K562 (cell line): Measurements from ENCODE around the gene TXN2. TPM values are rescaled to one million over a fixed set of nuclear protein-coding genes. Genes with fewer than 3 reads are reported as not detected.

ENCODE experiments used
- CEBPB ChIP-seq: fragments of 450-650 bp; IDR thresholded peaks from 2 replicates; pipeline ENCODE4 v1.6.1; 2016; ENCODE audit warnings: missing genetic modification characterization, missing compliant biosample characterization
- JUN ChIP-seq, 2 experiments: sonication (generic) in 1 of 2; formaldehyde crosslinking in 1 of 2; IDR thresholded peaks; 2 replicates each; pipeline versions ENCODE4 v1.6.1 to v1.8.0; 2012 to 2022; ENCODE audit warnings: borderline replicate concordance in 2 of 2, mild to moderate bottlenecking in 2 of 2, improper control_type of control experiment in 1 of 2, low read depth in 1 of 2, low read length in 1 of 2, missing genetic modification reagents in 1 of 2
- ZNF232 ChIP-seq: sonication (generic); formaldehyde crosslinking; IDR thresholded peaks from 2 replicates; pipeline ENCODE4 v1.8.0; 2022; ENCODE audit warnings: mild to moderate bottlenecking, missing genetic modification reagents
- polyA plus RNA-seq, 8 experiments: library from polyadenylated mRNA; depleted of rRNA in 4 of 8; stranded (reverse) in 5 of 8; unstranded in 3 of 8; fragments of >200 nt; fragmentation: Nextera tagmentation in 2 of 8; fragmentation: Illumina TruSeq in 1 of 8; extraction: Ambion mirVana in 2 of 8; extraction: Trizol in 1 of 8; gene quantifications; 2 replicates each; pipeline versions ENCODE4 v1.2.1 to v1.2.3, GENCODE V29; 2011 to 2014; ENCODE audit warnings: inconsistent platforms in 1 of 8, missing spikeins in 1 of 8
- total RNA-seq, 7 experiments: library from RNA; depleted of rRNA in 6 of 7; stranded (reverse); fragments of >200 nt in 6 of 7; fragmentation: Illumina TruSeq in 2 of 7; extraction: Trizol in 2 of 7; gene quantifications; 2 replicates each; pipeline versions ENCODE4 v1.2.1 to v1.2.3, GENCODE V29; 2011 to 2021; ENCODE audit warnings: low replicate concordance in 1 of 7
- TF ChIP-seq, protein P1 (sequence below): fragments of 450-650 bp; IDR thresholded peaks from 2 replicates; pipeline ENCODE4 v1.6.1; 2016; ENCODE audit warnings: mild to moderate bottlenecking, moderate library complexity
- TF ChIP-seq, protein P2 (sequence below): fragments of 450-650 bp; formaldehyde crosslinking; IDR thresholded peaks from 2 replicates; pipeline ENCODE4 v1.4.0; 2020; ENCODE audit warnings: mild to moderate bottlenecking, moderate library complexity
- TF ChIP-seq, protein P3 (sequence below): sonication (generic); formaldehyde crosslinking; IDR thresholded peaks from 2 replicates; pipeline ENCODE4 v1.8.1; 2023; ENCODE audit warnings: mild to moderate bottlenecking, missing genetic modification reagents, moderate library complexity
- TF ChIP-seq, protein P4 (sequence below): fragments of 450-650 bp; conservative IDR thresholded peaks from 2 replicates; pipeline ENCODE4 v1.6.1; 2016; ENCODE audit warnings: missing genetic modification characterization, low read depth, mild to moderate bottlenecking, control low read depth, missing compliant biosample characterization

The TXN2 gene
- total and polyA plus RNA-seq, 9 of the 15 experiments (the other 6 are each of a cell fraction or from before 2014, with no cell fraction given): 48.5 to 399 (median 118) TPM

DNA sequence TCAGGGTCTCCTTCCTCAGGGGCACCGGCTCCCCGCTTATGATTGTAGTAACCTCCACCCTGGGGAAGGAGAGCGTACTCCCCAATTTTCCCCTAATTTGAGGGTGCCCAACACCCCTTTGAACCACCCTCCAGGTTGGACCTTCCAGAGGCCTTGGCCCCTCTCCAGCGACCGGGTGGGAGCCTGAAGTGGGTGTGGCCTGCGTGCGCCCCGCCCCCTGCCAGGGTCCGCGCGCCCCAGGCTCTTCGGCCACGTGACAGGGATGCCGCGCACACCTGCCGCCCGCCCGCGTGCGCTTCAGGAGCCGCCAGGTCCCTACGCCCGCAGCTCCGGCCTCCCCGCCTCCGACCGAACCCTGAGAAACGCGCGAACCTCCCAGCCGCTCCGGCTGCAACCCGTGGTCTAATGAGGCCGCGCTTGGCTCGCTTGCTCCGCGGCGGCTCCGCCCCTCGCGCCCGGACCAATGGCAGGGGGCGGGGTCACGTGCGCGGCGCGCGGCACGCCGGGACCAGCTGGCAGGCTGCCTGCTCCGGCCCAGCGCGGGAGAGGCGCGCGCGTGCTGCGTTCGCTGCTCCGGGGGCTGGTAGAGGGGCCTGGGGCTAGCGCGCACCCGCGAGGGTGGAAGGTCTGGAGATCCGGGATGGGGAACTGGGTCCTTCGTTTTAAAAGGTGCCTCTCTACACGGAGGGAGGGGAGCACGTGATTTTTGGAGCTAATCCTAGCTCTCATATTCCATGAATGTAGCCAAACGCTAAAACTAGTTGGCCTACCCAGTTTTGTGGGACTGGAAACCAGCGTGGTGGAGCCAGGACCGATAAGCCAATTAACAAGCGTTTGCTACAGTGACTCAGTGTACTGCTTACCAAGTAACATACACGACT is 25.4 kb upstream of the TXN2 start, which contains the start of gene FOXRED2 (continued):
- TF ChIP-seq, protein P1, sequence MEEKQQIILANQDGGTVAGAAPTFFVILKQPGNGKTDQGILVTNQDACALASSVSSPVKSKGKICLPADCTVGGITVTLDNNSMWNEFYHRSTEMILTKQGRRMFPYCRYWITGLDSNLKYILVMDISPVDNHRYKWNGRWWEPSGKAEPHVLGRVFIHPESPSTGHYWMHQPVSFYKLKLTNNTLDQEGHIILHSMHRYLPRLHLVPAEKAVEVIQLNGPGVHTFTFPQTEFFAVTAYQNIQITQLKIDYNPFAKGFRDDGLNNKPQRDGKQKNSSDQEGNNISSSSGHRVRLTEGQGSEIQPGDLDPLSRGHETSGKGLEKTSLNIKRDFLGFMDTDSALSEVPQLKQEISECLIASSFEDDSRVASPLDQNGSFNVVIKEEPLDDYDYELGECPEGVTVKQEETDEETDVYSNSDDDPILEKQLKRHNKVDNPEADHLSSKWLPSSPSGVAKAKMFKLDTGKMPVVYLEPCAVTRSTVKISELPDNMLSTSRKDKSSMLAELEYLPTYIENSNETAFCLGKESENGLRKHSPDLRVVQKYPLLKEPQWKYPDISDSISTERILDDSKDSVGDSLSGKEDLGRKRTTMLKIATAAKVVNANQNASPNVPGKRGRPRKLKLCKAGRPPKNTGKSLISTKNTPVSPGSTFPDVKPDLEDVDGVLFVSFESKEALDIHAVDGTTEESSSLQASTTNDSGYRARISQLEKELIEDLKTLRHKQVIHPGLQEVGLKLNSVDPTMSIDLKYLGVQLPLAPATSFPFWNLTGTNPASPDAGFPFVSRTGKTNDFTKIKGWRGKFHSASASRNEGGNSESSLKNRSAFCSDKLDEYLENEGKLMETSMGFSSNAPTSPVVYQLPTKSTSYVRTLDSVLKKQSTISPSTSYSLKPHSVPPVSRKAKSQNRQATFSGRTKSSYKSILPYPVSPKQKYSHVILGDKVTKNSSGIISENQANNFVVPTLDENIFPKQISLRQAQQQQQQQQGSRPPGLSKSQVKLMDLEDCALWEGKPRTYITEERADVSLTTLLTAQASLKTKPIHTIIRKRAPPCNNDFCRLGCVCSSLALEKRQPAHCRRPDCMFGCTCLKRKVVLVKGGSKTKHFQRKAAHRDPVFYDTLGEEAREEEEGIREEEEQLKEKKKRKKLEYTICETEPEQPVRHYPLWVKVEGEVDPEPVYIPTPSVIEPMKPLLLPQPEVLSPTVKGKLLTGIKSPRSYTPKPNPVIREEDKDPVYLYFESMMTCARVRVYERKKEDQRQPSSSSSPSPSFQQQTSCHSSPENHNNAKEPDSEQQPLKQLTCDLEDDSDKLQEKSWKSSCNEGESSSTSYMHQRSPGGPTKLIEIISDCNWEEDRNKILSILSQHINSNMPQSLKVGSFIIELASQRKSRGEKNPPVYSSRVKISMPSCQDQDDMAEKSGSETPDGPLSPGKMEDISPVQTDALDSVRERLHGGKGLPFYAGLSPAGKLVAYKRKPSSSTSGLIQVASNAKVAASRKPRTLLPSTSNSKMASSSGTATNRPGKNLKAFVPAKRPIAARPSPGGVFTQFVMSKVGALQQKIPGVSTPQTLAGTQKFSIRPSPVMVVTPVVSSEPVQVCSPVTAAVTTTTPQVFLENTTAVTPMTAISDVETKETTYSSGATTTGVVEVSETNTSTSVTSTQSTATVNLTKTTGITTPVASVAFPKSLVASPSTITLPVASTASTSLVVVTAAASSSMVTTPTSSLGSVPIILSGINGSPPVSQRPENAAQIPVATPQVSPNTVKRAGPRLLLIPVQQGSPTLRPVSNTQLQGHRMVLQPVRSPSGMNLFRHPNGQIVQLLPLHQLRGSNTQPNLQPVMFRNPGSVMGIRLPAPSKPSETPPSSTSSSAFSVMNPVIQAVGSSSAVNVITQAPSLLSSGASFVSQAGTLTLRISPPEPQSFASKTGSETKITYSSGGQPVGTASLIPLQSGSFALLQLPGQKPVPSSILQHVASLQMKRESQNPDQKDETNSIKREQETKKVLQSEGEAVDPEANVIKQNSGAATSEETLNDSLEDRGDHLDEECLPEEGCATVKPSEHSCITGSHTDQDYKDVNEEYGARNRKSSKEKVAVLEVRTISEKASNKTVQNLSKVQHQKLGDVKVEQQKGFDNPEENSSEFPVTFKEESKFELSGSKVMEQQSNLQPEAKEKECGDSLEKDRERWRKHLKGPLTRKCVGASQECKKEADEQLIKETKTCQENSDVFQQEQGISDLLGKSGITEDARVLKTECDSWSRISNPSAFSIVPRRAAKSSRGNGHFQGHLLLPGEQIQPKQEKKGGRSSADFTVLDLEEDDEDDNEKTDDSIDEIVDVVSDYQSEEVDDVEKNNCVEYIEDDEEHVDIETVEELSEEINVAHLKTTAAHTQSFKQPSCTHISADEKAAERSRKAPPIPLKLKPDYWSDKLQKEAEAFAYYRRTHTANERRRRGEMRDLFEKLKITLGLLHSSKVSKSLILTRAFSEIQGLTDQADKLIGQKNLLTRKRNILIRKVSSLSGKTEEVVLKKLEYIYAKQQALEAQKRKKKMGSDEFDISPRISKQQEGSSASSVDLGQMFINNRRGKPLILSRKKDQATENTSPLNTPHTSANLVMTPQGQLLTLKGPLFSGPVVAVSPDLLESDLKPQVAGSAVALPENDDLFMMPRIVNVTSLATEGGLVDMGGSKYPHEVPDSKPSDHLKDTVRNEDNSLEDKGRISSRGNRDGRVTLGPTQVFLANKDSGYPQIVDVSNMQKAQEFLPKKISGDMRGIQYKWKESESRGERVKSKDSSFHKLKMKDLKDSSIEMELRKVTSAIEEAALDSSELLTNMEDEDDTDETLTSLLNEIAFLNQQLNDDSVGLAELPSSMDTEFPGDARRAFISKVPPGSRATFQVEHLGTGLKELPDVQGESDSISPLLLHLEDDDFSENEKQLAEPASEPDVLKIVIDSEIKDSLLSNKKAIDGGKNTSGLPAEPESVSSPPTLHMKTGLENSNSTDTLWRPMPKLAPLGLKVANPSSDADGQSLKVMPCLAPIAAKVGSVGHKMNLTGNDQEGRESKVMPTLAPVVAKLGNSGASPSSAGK: peak; percentile 97
- TF ChIP-seq, protein P2, sequence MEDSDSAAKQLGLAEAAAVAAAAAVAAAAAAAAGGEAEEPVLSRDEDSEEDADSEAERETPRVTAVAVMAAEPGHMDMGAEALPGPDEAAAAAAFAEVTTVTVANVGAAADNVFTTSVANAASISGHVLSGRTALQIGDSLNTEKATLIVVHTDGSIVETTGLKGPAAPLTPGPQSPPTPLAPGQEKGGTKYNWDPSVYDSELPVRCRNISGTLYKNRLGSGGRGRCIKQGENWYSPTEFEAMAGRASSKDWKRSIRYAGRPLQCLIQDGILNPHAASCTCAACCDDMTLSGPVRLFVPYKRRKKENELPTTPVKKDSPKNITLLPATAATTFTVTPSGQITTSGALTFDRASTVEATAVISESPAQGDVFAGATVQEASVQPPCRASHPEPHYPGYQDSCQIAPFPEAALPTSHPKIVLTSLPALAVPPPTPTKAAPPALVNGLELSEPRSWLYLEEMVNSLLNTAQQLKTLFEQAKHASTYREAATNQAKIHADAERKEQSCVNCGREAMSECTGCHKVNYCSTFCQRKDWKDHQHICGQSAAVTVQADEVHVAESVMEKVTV (CRISPR knock-in tag): no peak
- TF ChIP-seq ZNF232 (CRISPR knock-in tag): peak; percentile 89
- no peak; the same call in 1 of the 2 replicates for TF ChIP-seq JUN (IDR thresholded peaks at IDR 0.05; ENCODE audit: borderline replicate concordance, low read depth, low read length)
- TF ChIP-seq JUN (CRISPR knock-in tag; IDR thresholded peaks at IDR 0.05; ENCODE audit: borderline replicate concordance): peak; percentile 73; the same call in 1 of the 2 replicates
- TF ChIP-seq, protein P3, sequence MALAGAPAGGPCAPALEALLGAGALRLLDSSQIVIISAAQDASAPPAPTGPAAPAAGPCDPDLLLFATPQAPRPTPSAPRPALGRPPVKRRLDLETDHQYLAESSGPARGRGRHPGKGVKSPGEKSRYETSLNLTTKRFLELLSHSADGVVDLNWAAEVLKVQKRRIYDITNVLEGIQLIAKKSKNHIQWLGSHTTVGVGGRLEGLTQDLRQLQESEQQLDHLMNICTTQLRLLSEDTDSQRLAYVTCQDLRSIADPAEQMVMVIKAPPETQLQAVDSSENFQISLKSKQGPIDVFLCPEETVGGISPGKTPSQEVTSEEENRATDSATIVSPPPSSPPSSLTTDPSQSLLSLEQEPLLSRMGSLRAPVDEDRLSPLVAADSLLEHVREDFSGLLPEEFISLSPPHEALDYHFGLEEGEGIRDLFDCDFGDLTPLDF (CRISPR knock-in tag): peak; percentile 85
- TF ChIP-seq, protein P4, sequence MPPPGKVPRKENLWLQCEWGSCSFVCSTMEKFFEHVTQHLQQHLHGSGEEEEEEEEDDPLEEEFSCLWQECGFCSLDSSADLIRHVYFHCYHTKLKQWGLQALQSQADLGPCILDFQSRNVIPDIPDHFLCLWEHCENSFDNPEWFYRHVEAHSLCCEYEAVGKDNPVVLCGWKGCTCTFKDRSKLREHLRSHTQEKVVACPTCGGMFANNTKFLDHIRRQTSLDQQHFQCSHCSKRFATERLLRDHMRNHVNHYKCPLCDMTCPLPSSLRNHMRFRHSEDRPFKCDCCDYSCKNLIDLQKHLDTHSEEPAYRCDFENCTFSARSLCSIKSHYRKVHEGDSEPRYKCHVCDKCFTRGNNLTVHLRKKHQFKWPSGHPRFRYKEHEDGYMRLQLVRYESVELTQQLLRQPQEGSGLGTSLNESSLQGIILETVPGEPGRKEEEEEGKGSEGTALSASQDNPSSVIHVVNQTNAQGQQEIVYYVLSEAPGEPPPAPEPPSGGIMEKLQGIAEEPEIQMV (tag): no peak
- no peak for TF ChIP-seq CEBPB (tag)
